ENCODE data around the gene PCARE. TPM values are rescaled to one million over a fixed set of nuclear protein-coding genes. Genes with fewer than 3 reads are reported as not detected.

The PCARE gene
- polyA plus RNA-seq (ENCODE audit: low read depth in 6 of 6), result not detected

DNA sequence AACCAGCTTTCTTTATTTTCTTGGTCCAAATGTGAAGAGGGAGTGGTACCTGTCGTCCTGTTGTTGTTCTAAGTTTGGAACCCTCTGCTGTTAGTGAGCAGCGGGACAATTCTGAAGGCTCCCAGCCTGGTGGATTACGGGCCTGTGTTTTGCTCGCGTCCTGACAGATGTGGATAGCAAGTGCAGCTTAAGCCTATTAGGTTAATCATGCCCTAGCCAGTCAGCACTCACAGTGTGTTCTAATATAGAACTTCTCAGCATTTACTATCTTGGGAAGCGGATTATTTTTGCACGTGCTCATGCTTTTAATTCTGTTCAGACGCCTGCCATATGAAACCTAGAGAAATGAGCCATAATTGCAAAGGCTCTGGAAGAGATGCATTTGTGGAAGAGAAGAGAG is at the start of gene PCARE:
TSS of gene PCARE (minus strand) at position 113 of the 400 bp plus-strand sequence. CDS start 262 bp downstream, outside the sequence.
- no peaks in the 10 kb centered on the region for H3K27me3 Mint-ChIP-seq
- peak within 1 kb of the TSS in 1 of 6 donors; percentile 55 for H3K27ac Mint-ChIP-seq
- no peaks in the 10 kb centered on the region for H3K36me3 Mint-ChIP-seq
- H3K4me1 Mint-ChIP-seq, result no peaks in the 10 kb centered on the region
- H3K4me3 Mint-ChIP-seq, result no peak within 1 kb of the TSS
- ATAC-seq (ENCODE audit: low read depth in 2 of 2), result no peak
- no peak for DNase-seq
- peaks cover 0 to 15% (median 4%) of the 10 kb centered on the region in 7 donors for H3K9me3 Mint-ChIP-seq

DNA sequence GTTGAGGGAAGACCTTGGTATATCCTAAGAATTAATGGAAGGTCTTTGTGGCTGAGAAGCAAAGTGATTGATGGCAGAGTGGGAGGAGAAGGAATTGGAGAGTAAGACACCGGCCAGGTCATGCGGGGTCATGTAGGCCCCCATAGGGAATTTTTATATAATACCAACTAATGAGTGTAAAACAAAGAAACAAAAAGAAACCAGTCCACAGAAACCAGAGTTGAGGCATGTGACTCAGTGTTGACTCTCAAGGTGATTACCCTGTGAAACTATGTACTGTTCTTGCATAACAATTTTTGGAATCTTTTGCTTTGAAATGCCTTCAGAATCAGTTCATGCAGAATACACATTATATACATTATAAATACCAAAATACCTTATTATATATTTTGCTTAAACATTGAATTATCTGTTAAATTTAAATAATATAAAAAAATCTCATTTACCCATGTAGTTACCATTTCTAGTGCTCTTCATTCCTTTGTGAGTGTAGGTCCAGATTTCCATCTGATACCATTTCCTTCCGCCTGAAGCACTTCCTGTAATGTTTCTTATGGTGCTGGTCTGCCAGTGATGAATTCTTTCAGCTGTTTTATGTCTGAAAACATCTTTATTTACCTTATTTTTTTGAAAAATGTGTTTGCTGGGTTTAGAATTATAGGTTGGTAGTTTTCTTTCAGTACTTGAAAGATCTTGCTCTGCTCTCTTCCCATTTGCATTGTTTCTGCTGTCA is 49.5 kb upstream of the PCARE start:
- Mint-ChIP-seq H3K4me1 (no peaks in the 10 kb centered on the region), H3K27me3 (no peaks in the 10 kb centered on the region), H3K9me3 (peaks cover 12 to 28% (median 15%) of the 10 kb centered on the region in 7 donors), H3K4me3 (peak overlapping the region in 1 of 8 donors; percentile 37), H3K36me3 (peaks cover 23 to 28% of the 10 kb centered on the region in 2 donors), H3K27ac (no peak overlapping the region)
- DNase-seq, result no peak
- no peak for ATAC-seq (ENCODE audit: low read depth in 2 of 2)

DNA sequence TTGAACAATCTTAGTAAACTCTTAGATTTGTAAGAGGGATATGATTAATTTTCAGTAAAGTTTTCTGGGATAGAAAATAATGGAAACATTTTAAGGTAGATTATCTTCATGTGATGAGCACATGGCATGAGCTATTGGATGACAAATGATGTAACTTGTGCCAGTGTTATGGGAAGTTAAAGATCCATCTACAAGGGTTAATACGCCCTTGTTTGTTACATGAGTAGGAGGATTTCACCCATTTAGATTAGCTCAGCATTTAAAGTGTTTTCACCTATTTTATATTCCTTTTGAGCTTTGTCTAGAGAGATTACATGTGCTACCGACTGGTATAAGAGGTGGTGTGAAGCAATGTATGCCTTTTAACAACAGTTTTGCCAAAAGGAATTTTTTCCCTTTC is 46.5 kb upstream of the PCARE start:
- no peak overlapping the region for H3K27ac Mint-ChIP-seq
- peaks cover 7 to 12% (median 9%) of the 10 kb centered on the region in 3 donors for H3K4me1 Mint-ChIP-seq

GRCh38 chr2:29119211-29119610 is 44.9 kb upstream of the PCARE start:
- peaks cover 9 to 13% of the 10 kb centered on the region in 2 donors for H3K36me3 Mint-ChIP-seq
- ATAC-seq (ENCODE audit: low read depth in 2 of 2) (no peak), DNase-seq (no peak)
- H3K27ac Mint-ChIP-seq, result no peak overlapping the region
- peaks cover 10 to 16% (median 16%) of the 10 kb centered on the region in 3 donors for H3K27me3 Mint-ChIP-seq
- peaks cover 7 to 13% (median 9%) of the 10 kb centered on the region in 7 donors for H3K9me3 Mint-ChIP-seq
- H3K4me3 Mint-ChIP-seq, result peak overlapping the region in 1 of 8 donors; percentile 49
- peaks cover 12 to 19% (median 15%) of the 10 kb centered on the region in 3 donors for H3K4me1 Mint-ChIP-seq

More for the DNA sequence above, 46.5 kb upstream of the PCARE start:
- H3K9me3 Mint-ChIP-seq, result peaks cover 12 to 28% (median 15%) of the 10 kb centered on the region in 7 donors
- DNase-seq (no peak), ATAC-seq (ENCODE audit: low read depth in 2 of 2) (no peak)
- H3K36me3 Mint-ChIP-seq, result peaks cover 23 to 28% of the 10 kb centered on the region in 2 donors
- H3K4me3 Mint-ChIP-seq, result no peak overlapping the region
- H3K27me3 Mint-ChIP-seq, result peaks cover 0 to 9% (median 7%) of the 10 kb centered on the region in 3 donors

- ATAC-seq (ENCODE audit: low read depth in 2 of 2), result no peak
- H3K27ac Mint-ChIP-seq, result no peak overlapping the region
- peaks cover 21 to 28% (median 22%) of the 10 kb centered on the region in 3 donors for H3K27me3 Mint-ChIP-seq
- H3K9me3 Mint-ChIP-seq, result no peaks in the 10 kb centered on the region
- H3K36me3 Mint-ChIP-seq, result no peaks in the 10 kb centered on the region
- DNase-seq, result no peak
- H3K4me1 Mint-ChIP-seq, result peaks cover 12 to 21% (median 15%) of the 10 kb centered on the region in 3 donors
- H3K4me3 Mint-ChIP-seq, result peak overlapping the region in 5 of 8 donors; percentile 13 to 93 (median 30)
Observed at GRCh38 chr2:29117636-29118303, 43.4 kb upstream of the PCARE start.

DNA sequence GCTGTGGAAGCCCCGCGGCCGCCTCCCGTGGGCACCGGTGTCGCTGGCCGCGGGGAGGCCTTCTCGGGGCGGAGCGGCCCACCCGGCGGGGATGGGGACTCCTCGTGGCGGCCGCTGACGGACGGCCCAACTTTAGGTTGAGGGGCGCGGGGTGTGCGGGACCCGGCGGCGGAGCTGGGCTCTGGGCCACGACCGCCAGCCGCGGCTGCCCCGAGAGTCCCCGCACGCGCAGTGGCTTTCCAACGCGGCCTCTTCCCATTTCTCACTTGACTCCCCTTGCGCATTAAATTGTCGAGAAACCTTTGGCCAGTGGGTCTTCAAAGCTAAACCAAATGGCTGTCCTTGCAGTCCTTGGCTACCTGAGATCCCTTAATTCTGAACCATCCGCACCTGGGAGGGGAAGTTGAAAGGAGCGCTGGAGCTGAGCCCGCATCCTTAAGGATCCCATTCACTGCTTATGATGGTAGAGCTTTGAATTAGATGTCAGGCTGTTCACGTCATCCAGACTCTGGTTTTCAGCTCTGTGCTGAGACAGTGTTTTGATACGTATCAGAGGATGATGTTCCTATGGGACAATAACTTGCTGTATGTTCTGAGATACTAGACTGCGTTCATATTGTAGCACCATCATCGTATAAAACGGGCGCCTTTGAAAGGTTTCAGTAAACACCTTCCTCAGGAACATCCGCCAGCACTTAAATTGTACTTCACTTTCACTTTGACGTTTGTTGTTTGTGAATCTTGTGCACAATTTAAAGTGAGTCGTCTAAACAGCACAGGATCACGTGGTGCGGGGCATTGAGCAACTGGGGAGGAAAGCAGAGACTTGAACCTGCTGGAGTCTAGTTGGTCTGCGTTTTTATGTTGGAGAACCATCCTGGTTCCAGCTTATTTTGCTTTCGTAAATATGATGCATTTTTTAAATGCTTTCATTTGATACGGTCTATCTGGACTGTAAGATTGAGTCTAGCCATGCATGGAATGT is 41.8 kb upstream of the PCARE start:
- Mint-ChIP-seq H3K4me3 (peak overlapping the region; percentile 84 to 95 (median 92)), H3K27me3 (peaks cover 21 to 28% (median 22%) of the 10 kb centered on the region in 3 donors), H3K4me1 (peaks cover 12 to 21% (median 15%) of the 10 kb centered on the region in 3 donors), H3K27ac (peak overlapping the region in 4 of 6 donors; percentile 51 to 84 (median 66)), H3K36me3 (no peaks in the 10 kb centered on the region), H3K9me3 (no peaks in the 10 kb centered on the region)
- DNase-seq (no peak), ATAC-seq (ENCODE audit: low read depth in 2 of 2) (peak; percentile 46 to 48)

GRCh38 chr2:29114946-29115609 is 40.8 kb upstream of the PCARE start, which contains the start of gene CLIP4:
Gene CLIP4 (plus strand): TSS chr2:29115415. CDS start chr2:29121389, 5,974 bp downstream.
- DNase-seq, result peak; percentile 25
- peaks cover 12 to 21% (median 15%) of the 10 kb centered on the region in 3 donors for H3K4me1 Mint-ChIP-seq
- peaks cover 25 to 35% (median 27%) of the 10 kb centered on the region in 3 donors for H3K27me3 Mint-ChIP-seq
- H3K27ac Mint-ChIP-seq, result peak within 1 kb of the TSS; percentile 19 to 93 (median 80)
- peak; percentile 71 to 77 for ATAC-seq (ENCODE audit: low read depth in 2 of 2)
- peak within 1 kb of the TSS; percentile 87 to 97 (median 94) for H3K4me3 Mint-ChIP-seq
- H3K9me3 Mint-ChIP-seq, result no peaks in the 10 kb centered on the region
- H3K36me3 Mint-ChIP-seq, result no peaks in the 10 kb centered on the region

DNA sequence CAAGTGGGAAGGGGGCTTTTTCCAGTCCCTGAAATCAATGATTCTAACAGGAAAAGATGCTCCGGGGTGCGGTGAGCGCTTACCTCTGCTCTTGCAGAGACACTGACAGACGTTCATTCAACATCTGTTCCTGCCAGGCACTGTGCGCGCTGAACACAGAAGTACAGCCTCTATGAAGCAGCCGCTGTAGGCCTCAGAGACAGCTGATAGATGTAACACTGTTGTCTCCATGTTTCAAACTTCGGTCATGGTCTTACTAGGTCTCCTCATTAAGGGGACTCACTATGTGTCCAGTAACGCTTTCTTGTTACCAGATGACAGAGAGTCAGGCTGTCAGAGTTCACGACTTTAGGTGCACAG is 40.2 kb upstream of the PCARE start:
- H3K36me3 Mint-ChIP-seq, result no peaks in the 10 kb centered on the region
- H3K27ac Mint-ChIP-seq, result peak overlapping the region in 5 of 6 donors; percentile 19 to 93 (median 86)
- no peaks in the 10 kb centered on the region for H3K9me3 Mint-ChIP-seq
- ATAC-seq (ENCODE audit: low read depth in 2 of 2) (no peak), DNase-seq (no peak)
- peaks cover 12 to 21% (median 15%) of the 10 kb centered on the region in 3 donors for H3K4me1 Mint-ChIP-seq
- H3K4me3 Mint-ChIP-seq, result peak overlapping the region; percentile 87 to 97 (median 93)
- peaks cover 25 to 36% (median 30%) of the 10 kb centered on the region in 3 donors for H3K27me3 Mint-ChIP-seq

DNA sequence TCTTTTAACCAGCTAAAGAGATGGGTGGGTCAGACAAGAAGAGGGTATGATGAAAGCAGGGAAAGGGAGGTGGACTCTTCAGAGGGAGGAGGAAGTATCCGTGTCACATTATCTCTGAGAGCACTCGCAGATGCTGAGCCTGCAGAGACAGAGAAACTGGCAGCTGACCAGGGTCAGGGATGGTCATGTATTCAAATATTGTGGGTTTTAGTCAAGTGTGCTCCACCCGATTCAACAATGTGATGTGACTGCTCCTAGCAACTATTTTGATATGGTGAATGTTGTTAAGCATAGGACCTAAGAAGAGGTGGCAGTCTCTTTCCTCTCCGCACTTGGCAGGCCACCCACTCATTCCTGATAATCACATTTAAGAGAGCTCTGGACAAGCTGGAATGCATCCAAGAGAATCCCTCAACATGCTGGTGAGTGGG is 39.6 kb upstream of the PCARE start:
- DNase-seq (no peak), ATAC-seq (ENCODE audit: low read depth in 2 of 2) (no peak)
- peak overlapping the region; percentile 74 to 97 (median 92) for H3K4me3 Mint-ChIP-seq
- H3K9me3 Mint-ChIP-seq, result no peaks in the 10 kb centered on the region
- H3K27me3 Mint-ChIP-seq, result peaks cover 25 to 36% (median 33%) of the 10 kb centered on the region in 3 donors
- H3K27ac Mint-ChIP-seq, result peak overlapping the region in 1 of 6 donors; percentile 17
- H3K36me3 Mint-ChIP-seq, result no peaks in the 10 kb centered on the region
- H3K4me1 Mint-ChIP-seq, result peaks cover 12 to 21% (median 15%) of the 10 kb centered on the region in 3 donors

GRCh38 chr2:29113027-29113686 is 38.8 kb upstream of the PCARE start:
- peaks cover 12 to 21% (median 15%) of the 10 kb centered on the region in 3 donors for H3K4me1 Mint-ChIP-seq
- DNase-seq (no peak), ATAC-seq (ENCODE audit: low read depth in 2 of 2) (no peak)
- no peaks in the 10 kb centered on the region for H3K36me3 Mint-ChIP-seq
- H3K9me3 Mint-ChIP-seq, result no peaks in the 10 kb centered on the region
- peak overlapping the region in 6 of 8 donors; percentile 18 to 97 (median 68) for H3K4me3 Mint-ChIP-seq
- peaks cover 25 to 36% (median 33%) of the 10 kb centered on the region in 3 donors for H3K27me3 Mint-ChIP-seq
- no peak overlapping the region for H3K27ac Mint-ChIP-seq

GRCh38 chr2:29112379-29112778 is 38.1 kb upstream of the PCARE start:
- H3K27ac Mint-ChIP-seq, result no peak overlapping the region
- no peaks in the 10 kb centered on the region for H3K36me3 Mint-ChIP-seq
- no peak for DNase-seq
- H3K27me3 Mint-ChIP-seq, result peaks cover 25 to 36% (median 33%) of the 10 kb centered on the region in 3 donors
- no peak for ATAC-seq (ENCODE audit: low read depth in 2 of 2)
- H3K4me3 Mint-ChIP-seq, result no peak overlapping the region
- H3K9me3 Mint-ChIP-seq, result no peaks in the 10 kb centered on the region
- peaks cover 12 to 21% (median 15%) of the 10 kb centered on the region in 3 donors for H3K4me1 Mint-ChIP-seq
